Skeletal muscle tissue (tissue), 4 donors: ENCODE results near the gene MPV17. TPM values are rescaled to one million over a fixed set of nuclear protein-coding genes. Genes with fewer than 3 reads are reported as not detected.

Experiments
- H3K27ac ChIP-seq: one replicate; pipeline ENCODE4 v1.7.0; 2013; ENCODE audit warnings: mild to moderate bottlenecking, low read depth, low read length, inconsistent platforms
- H3K27me3 ChIP-seq, 3 donors: one replicate each; pipeline ENCODE4 v1.7.0; 2013; ENCODE audit warnings: low read length in 3 of 3; ENCODE audit not compliant: control insufficient read depth in 3 of 3, insufficient read depth in 3 of 3
- H3K36me3 ChIP-seq, 3 donors: one replicate each; pipeline ENCODE4 v1.7.0; 2013; ENCODE audit warnings: low read length in 3 of 3; ENCODE audit not compliant: control insufficient read depth in 3 of 3, insufficient read depth in 3 of 3
- H3K4me1 ChIP-seq, 3 donors: one replicate each; pipeline ENCODE4 v1.7.0; 2013; ENCODE audit warnings: low read length in 3 of 3, mild to moderate bottlenecking in 3 of 3; ENCODE audit not compliant: control insufficient read depth in 3 of 3, insufficient read depth in 3 of 3
- H3K4me3 ChIP-seq, 3 donors: one replicate each; pipeline ENCODE4 v1.7.0; 2013; ENCODE audit warnings: low read length in 3 of 3
- H3K9ac ChIP-seq, 3 donors: one replicate each; pipeline ENCODE4 v1.7.0; 2013; ENCODE audit warnings: low read length in 3 of 3, mild to moderate bottlenecking in 3 of 3, moderate library complexity in 2 of 3, low read depth in 1 of 3
- H3K9me3 ChIP-seq, 3 donors: one replicate each; pipeline ENCODE4 v1.7.0; 2013; ENCODE audit warnings: low read length in 3 of 3; ENCODE audit not compliant: control insufficient read depth in 3 of 3
- total RNA-seq: library from RNA; depleted of rRNA; stranded (reverse); fragments of >200 nt; gene quantifications from one replicate; pipeline ENCODE4 v1.2.3, GENCODE V29; 2014
- donor health status: Osteomylitis.

Gene MPV17
- total RNA-seq, 1 donor from 2014 or later = 23.0 TPM

DNA sequence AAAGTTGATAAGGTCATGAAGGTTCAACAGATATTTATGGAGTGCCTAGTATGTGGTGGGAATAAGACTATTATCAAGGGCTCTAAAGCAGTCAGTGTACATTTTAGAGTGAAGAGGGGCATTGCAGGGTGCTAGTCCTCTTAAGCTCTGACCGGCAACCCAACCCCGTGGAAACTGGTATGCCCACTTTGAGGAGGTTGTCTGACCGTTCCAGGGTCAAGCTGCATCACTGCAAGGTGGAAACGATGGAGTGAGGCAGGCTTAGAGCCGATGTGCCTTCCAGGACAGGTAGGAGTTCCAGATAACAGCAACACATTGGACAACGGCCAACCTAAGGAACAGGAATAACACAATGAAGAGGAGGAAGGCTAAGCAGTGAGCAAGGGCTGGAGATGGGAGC lies 13.2 kb downstream of the MPV17 start:
- Histone ChIP-seq H3K27ac (no peak overlapping the region), H3K27me3 (peaks cover 4 to 29% (median 14%) of the 10 kb centered on the region in 3 donors), H3K4me1 (peaks cover 3 to 30% (median 29%) of the 10 kb centered on the region in 3 donors), H3K4me3 (no peak overlapping the region), H3K36me3 (peaks cover 32 to 34% (median 34%) of the 10 kb centered on the region in 3 donors), H3K9ac (no peak overlapping the region), H3K9me3 (no peaks in the 10 kb centered on the region)

DNA sequence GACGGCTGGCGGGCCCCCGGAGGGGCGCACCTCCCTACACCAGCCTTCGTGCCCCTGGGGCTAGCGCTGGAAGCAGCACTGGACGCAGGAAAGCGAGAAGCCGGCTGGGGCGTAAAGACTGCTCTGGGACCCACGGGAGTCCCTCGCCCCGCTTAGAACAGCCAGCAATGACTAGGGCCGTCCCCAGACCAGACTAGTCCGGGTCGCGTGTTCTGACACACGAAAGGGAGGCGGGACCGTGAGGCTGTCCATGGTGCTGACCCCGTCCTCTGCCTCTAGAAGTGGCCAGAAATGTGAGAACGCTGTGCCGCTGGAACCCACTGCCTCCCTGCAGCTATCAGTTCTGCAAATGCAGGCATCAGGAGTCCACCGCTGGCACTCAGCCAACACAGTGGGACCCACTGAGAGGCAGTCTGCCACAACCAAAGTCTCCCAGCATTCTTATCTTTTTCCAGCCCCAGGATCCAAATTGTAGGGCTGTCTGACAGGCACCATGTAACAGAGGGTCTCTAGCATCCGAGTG lies 14.5 kb downstream of the MPV17 start, which contains the start of gene UCN:
Gene UCN (minus strand): TSS at position 87 of the 523 bp plus-strand sequence. CDS start 550 bp downstream, outside the sequence.
- Histone ChIP-seq H3K27me3 (peaks cover 4 to 29% (median 14%) of the 10 kb centered on the region in 3 donors), H3K27ac (no peak within 1 kb of the TSS), H3K9me3 (no peaks in the 10 kb centered on the region), H3K36me3 (peaks cover 34 to 38% (median 38%) of the 10 kb centered on the region in 3 donors), H3K4me3 (peak within 1 kb of the TSS in 1 of 3 donors; percentile 41), H3K4me1 (peaks cover 3 to 25% (median 25%) of the 10 kb centered on the region in 3 donors), H3K9ac (peak within 1 kb of the TSS in 1 of 3 donors; percentile 45)

DNA sequence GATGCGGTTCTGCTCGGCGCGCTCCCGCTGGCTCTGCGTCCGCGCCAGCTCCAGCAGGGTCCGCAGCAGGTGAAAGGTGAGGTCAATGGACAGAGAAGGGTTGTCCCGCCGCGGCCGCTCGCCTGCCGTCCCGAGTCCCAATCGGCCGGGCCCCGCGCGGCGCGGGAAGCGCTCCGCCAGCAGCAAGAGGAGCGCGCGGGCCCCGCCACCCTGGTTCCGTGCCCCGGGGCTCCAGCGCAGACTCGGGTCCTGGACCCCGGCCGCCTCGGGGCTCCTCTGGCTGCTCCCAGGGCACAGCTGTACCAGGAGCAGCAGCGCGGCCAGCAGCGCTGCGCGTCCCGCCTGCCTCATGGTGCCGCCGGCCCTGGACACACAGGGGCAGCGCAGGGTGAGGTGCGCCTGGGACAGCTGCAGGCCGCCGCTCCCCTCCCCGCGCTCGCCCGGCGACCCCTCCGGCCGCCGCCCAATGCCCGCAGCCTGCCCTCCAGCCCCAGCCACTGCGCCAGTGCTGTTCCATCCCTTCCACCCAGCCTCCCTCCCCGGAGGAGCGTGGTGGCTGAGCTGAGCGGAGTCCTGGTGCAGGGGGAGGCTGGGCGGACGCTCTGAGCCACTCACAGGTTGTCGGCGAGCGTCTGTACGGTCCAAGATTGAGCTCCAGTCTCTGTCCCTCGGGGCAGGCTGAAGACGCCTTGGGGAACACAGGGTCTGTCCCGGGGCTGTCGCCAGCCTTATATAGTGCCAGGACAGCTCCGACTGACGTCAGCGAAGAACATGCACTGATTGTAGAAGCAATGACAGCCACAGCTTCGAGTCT lies 15.1 kb downstream of the MPV17 start:
- Histone ChIP-seq H3K36me3 (peaks cover 34 to 38% (median 38%) of the 10 kb centered on the region in 3 donors), H3K27me3 (peaks cover 4 to 29% (median 14%) of the 10 kb centered on the region in 3 donors), H3K27ac (no peak overlapping the region), H3K4me1 (peaks cover 7 to 30% (median 30%) of the 10 kb centered on the region in 3 donors), H3K9ac (peak overlapping the region in 1 of 3 donors; percentile 45), H3K4me3 (no peak overlapping the region), H3K9me3 (no peaks in the 10 kb centered on the region)

DNA sequence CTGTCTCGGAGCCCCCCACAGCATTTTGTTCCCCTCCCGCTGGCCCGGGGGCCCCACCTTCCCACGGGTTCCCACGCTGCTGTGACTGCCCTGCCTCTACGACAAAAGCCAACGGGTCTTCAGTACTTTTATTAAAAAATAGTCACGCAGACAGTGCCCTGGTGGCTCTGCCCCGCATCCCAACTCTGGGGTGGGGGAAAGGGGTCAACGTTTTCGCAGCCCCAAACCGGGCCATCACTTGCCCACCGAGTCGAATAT lies 15.7 kb downstream of the MPV17 start:
- peaks cover 8 to 33% (median 30%) of the 10 kb centered on the region in 3 donors for H3K4me1 ChIP-seq
- no peaks in the 10 kb centered on the region for H3K9me3 ChIP-seq
- H3K36me3 ChIP-seq = peaks cover 37 to 38% (median 38%) of the 10 kb centered on the region in 3 donors
- peaks cover 4 to 29% (median 14%) of the 10 kb centered on the region in 3 donors for H3K27me3 ChIP-seq
- H3K4me3 ChIP-seq = no peak overlapping the region
- no peak overlapping the region for H3K27ac ChIP-seq
- H3K9ac ChIP-seq = no peak overlapping the region

DNA sequence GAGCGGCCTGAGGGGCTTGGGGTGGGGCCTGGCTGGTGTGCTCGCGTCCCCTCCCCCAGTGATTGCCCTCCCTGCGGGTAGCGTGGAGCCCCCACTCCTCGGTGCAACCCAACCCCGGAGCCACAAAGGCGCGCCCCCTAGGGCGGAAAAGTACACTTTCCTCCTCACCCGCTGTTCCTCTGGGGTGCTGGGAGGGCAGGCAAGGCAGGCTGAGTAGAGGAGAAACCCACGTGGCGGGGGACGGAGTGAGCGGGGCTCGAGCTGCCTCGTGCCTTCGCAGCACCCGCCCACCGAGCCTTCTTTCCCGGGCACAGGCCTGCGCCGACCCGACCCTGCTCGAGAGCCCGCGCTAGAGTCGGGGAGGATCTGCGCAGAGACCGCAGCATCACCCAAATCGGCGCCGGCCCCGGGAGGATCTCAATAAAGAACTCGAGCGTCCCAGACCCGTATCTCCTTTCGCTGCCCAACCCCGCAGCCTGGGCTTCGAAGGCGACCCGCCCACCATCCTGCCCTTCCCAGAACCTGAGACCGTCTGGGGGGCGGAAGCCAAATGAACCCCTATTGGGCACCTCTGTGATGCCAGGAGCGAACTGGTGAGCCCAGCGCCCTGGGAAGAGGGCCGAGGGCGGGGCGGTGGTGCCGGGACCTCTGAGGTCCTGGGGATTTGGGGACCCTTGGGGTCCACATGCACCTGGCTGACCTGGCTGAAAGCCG lies 16.2 kb downstream of the MPV17 start:
- no peak overlapping the region for H3K4me3 ChIP-seq
- H3K9ac ChIP-seq = no peak overlapping the region
- no peak overlapping the region for H3K27ac ChIP-seq
- H3K4me1 ChIP-seq = peaks cover 8 to 33% (median 30%) of the 10 kb centered on the region in 3 donors
- no peaks in the 10 kb centered on the region for H3K9me3 ChIP-seq
- H3K27me3 ChIP-seq = peaks cover 4 to 29% (median 14%) of the 10 kb centered on the region in 3 donors
- peaks cover 34 to 38% (median 38%) of the 10 kb centered on the region in 3 donors for H3K36me3 ChIP-seq

DNA sequence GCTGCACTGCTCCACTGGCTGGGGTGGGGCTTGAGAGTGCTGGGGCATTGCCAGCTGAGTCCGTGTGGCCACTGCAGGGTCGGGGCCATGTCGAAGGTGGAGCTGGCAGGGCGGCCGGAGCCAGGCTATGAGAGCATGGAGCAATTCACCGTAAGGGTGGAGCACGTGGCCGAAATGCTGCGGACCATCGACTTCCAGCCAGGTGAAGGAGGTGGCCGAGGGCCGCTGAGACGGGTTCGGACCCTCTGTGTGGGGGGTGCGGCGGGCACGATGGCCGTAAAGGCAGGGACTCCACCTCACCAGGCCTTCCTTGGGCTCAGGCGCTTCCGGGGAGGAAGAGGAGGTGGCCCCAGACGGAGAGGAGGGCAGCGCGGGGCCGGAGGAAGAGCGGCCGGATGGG lies 16.8 kb downstream of the MPV17 start:
- no peak overlapping the region for H3K9ac ChIP-seq
- H3K9me3 ChIP-seq = no peaks in the 10 kb centered on the region
- peaks cover 8 to 33% (median 30%) of the 10 kb centered on the region in 3 donors for H3K4me1 ChIP-seq
- H3K4me3 ChIP-seq = no peak overlapping the region
- peak overlapping the region; percentile 2 for H3K27ac ChIP-seq
- H3K36me3 ChIP-seq = peaks cover 36 to 42% (median 38%) of the 10 kb centered on the region in 3 donors
- peaks cover 4 to 29% (median 14%) of the 10 kb centered on the region in 3 donors for H3K27me3 ChIP-seq

DNA sequence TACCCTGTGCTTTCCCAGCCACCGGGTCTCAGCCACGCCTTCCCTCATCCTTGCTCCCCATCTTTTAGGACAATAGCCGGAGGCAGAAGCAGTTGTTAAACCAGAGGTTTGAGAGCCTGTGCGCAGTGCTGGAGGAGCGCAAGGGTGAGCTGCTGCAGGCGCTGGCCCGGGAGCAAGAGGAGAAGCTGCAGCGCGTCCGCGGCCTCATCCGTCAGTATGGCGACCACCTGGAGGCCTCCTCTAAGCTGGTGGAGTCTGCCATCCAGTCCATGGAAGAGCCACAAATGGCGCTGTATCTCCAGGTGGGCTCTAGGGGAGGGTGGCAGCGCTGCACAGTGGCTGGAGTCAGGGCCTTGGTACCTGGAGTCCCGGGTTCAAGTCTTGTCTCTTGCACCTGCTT lies 17.4 kb downstream of the MPV17 start:
- Histone ChIP-seq H3K27ac (no peak overlapping the region), H3K4me1 (peaks cover 8 to 33% (median 30%) of the 10 kb centered on the region in 3 donors), H3K4me3 (no peak overlapping the region), H3K27me3 (peaks cover 4 to 29% (median 14%) of the 10 kb centered on the region in 3 donors), H3K9ac (no peak overlapping the region), H3K36me3 (peaks cover 36 to 45% (median 41%) of the 10 kb centered on the region in 3 donors), H3K9me3 (no peaks in the 10 kb centered on the region)

DNA sequence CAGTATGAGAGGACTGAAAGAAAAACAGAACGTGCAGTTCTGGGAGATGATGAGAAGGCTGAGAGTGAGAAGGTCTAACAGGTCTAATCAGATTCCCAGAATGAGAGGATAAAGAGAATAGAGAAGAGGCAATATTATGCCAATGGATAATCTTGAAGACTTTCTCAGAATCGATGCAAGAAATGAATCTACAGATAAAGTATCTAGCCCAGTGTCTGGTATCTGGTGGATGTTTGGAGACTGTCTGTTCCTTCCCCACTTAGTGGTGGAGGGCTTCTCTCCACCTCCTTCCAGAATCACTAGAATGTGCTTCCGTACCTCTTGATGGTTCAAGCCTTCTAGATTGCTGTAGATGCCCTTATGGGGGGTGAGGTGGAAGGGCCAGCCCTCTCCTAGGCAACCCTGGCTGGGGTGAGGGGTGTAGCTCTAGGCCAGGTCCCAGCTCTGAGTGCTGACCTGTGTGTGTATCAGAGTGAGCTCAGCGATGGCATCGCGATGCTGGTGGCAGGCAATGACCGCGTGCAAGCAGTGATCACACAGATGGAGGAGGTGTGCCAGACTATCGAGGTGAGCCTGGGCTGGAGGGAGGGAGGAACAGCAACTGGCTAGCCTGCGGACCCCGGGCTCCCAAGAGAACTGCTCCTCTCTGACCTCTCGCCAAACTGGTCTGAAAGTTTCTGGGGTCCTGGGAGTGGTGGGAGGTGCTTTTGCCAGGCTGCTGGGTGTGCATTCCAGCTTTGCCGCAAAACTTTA lies 18.2 kb downstream of the MPV17 start:
- Histone ChIP-seq H3K27me3 (peaks cover 4 to 29% (median 14%) of the 10 kb centered on the region in 3 donors), H3K9me3 (no peaks in the 10 kb centered on the region), H3K4me3 (no peak overlapping the region), H3K27ac (no peak overlapping the region), H3K9ac (no peak overlapping the region), H3K4me1 (peaks cover 8 to 33% (median 30%) of the 10 kb centered on the region in 3 donors), H3K36me3 (peaks cover 35 to 48% (median 42%) of the 10 kb centered on the region in 3 donors)
